ENCODE measurements around the gene HIVEP3. TPM values are rescaled to one million over a fixed set of nuclear protein-coding genes. Genes with fewer than 3 reads are reported as not detected.
A peak's percentile ranks its signal among the peaks of the same experiment; 100 is the strongest.

Gene HIVEP3
- polyA plus RNA-seq, 1 of the 3 experiments (the other 2 are of a cell fraction) = 6.4 TPM

- H3K36me3 ChIP-seq (replicated peaks in 1 of 2; ENCODE audit: control insufficient read depth in 1 of 2, insufficient read depth in 2 of 2, low read length in 1 of 2) = no peaks in the 10 kb centered on the region
- H3K79me2 ChIP-seq (ENCODE audit: insufficient read depth) = 0 out of 2 replicates have a peak, but pooled peaks cover 2% of the 10 kb centered on the region
- WGBS (ENCODE audit: low lambda C conversion rate) = 93% methylated on average over 6 of the region's 9 CpGs
- peaks cover 63 to 66% of the 10 kb centered on the region in 2 experiments for H3K4me1 ChIP-seq (ENCODE audit: control insufficient read depth in 1 of 2, insufficient read depth in 2 of 2, low read depth in 1 of 2, low read length in 1 of 2)
- H4K20me1 ChIP-seq (ENCODE audit: insufficient read depth) = no peaks in the 10 kb centered on the region
- ChIA-PET CTCF (interaction anchor here (0.8 to 11.2 kb wide), 17 partner anchors 9 to 187 kb away, joined by 3 to 93 read pairs (median 4); partner anchors contain the start of gene FOXO6), POLR2A (interaction anchor here (0.6 kb wide), 1 partner anchor 23 kb away, joined by 3 read pairs; no protein-coding TSS in a partner anchor)
- no peaks in the 10 kb centered on the region for H3K9me3 ChIP-seq
- peaks cover 20% of the 10 kb centered on the region for H3F3A ChIP-seq (replicated peaks; ENCODE audit: insufficient read depth)
- no peaks in the 10 kb centered on the region for H3K27me3 ChIP-seq (ENCODE audit: insufficient read depth)
- no peak overlapping the region; a peak in 1 of 4 replicates for H3K27ac ChIP-seq (ENCODE audit: low read depth in 2 of 2, low read length in 1 of 2)
- DNase-seq = no peak
- H3K4me3 ChIP-seq (ENCODE audit: low read depth in 2 of 2, low read length in 1 of 2) = no peak overlapping the region
- H3K4me2 ChIP-seq = peak overlapping the region; percentile 55; the same call in 1 of the 2 replicates
- no peak overlapping the region for H3K9ac ChIP-seq
- H2AFZ ChIP-seq (ENCODE audit: low read depth) = no peak overlapping the region
- no peak for TF ChIP-seq POLR2AphosphoS5 (IDR thresholded peaks at IDR 0.05; ENCODE audit: low read depth, low read length)
- no peak for TF ChIP-seq FOSL2 (IDR thresholded peaks at IDR 0.05; ENCODE audit: borderline replicate concordance, low read depth)
- TF ChIP-seq RXRA (IDR thresholded peaks at IDR 0.05; ENCODE audit: borderline replicate concordance, low read depth) = no peak
- TF ChIP-seq RAD21 (IDR thresholded peaks at IDR 0.05; ENCODE audit: low read length) = no peak
- TF ChIP-seq CHD2 (IDR thresholded peaks at IDR 0.05; ENCODE audit: low read length, partially characterized antibody) = no peak
- no peak for TF ChIP-seq RFX5 (IDR thresholded peaks at IDR 0.05; ENCODE audit: low read length)
- no peak for TF ChIP-seq NRF1 (IDR thresholded peaks at IDR 0.05; ENCODE audit: low read depth, low read length)
- TF ChIP-seq GATA2 (CRISPR knock-in tag; IDR thresholded peaks at IDR 0.05) = no peak
- no peak for TF ChIP-seq TEAD4 (IDR thresholded peaks at IDR 0.05; ENCODE audit: borderline replicate concordance, insufficient read depth)
- TF ChIP-seq FOXM1 (IDR thresholded peaks at IDR 0.05; ENCODE audit: low read depth) = no peak
- H3K9me2 ChIP-seq = no peaks in the 10 kb centered on the region
Measured at GRCh38 chr1:41483960-41484401, 434.7 kb downstream of the HIVEP3 start.

GRCh38 chr1:41483001-41483850, 435.5 kb downstream of the HIVEP3 start:
- no peaks in the 10 kb centered on the region for H3K9me3 ChIP-seq
- H3K4me2 ChIP-seq = peak overlapping the region; percentile 55; the same call in 1 of the 2 replicates
- H2AFZ ChIP-seq (ENCODE audit: low read depth) = no peak overlapping the region
- no peak overlapping the region for H3K4me3 ChIP-seq (ENCODE audit: low read depth in 2 of 2, low read length in 1 of 2)
- H4K20me1 ChIP-seq (ENCODE audit: insufficient read depth) = no peaks in the 10 kb centered on the region
- peaks cover 20% of the 10 kb centered on the region for H3F3A ChIP-seq (replicated peaks; ENCODE audit: insufficient read depth)
- peak overlapping the region; percentile 45 to 87; a peak in 3 of 4 replicates for H3K27ac ChIP-seq (ENCODE audit: low read depth in 2 of 2, low read length in 1 of 2)
- peak; percentile 73 for DNase-seq
- H3K9ac ChIP-seq = no peak overlapping the region
- H3K36me3 ChIP-seq (replicated peaks in 1 of 2; ENCODE audit: control insufficient read depth in 1 of 2, insufficient read depth in 2 of 2, low read length in 1 of 2) = no peaks in the 10 kb centered on the region
- ChIA-PET CTCF (interaction anchor here (0.8 to 11.2 kb wide), 19 partner anchors 8 to 186 kb away, joined by 3 to 93 read pairs (median 6); no protein-coding TSS in a partner anchor), POLR2A (interaction anchor here (0.8 kb wide), 1 partner anchor 27 kb away, joined by 3 read pairs; no protein-coding TSS in a partner anchor)
- 74% methylated on average over 18 of the region's 21 CpGs for WGBS (ENCODE audit: low lambda C conversion rate)
- no peaks in the 10 kb centered on the region for H3K27me3 ChIP-seq (ENCODE audit: insufficient read depth)
- TF ChIP-seq RCOR1 (IDR thresholded peaks at IDR 0.05; ENCODE audit: low read length) = no peak
- TF ChIP-seq SMC3 (IDR thresholded peaks at IDR 0.05; ENCODE audit: low read depth, low read length) = no peak
- no peak for TF ChIP-seq CHD2 (IDR thresholded peaks at IDR 0.05; ENCODE audit: low read length, partially characterized antibody)
- TF ChIP-seq RAD21 (IDR thresholded peaks at IDR 0.05; ENCODE audit: low read length) = 0 out of 2 replicates have a peak, but pooled peaks have one; percentile 6
- TF ChIP-seq EP300 (IDR thresholded peaks at IDR 0.05; ENCODE audit: borderline replicate concordance in 1 of 2, low read depth in 1 of 2, low read length in 1 of 2) = 0 out of 4 replicates have a peak, but pooled peaks of 1 of the 2 experiments have one; percentile 16
- TF ChIP-seq GATA2 (CRISPR knock-in tag; IDR thresholded peaks at IDR 0.05) = peak; percentile 57
- TF ChIP-seq EZH2phosphoT487 (IDR thresholded peaks at IDR 0.05; ENCODE audit: borderline replicate concordance, low read depth) = no peak
- TF ChIP-seq RXRA (IDR thresholded peaks at IDR 0.05; ENCODE audit: borderline replicate concordance, low read depth) = no peak
- TF ChIP-seq YY1 (IDR thresholded peaks at IDR 0.05; ENCODE audit: low read depth) = no peak
- TF ChIP-seq MAX (IDR thresholded peaks at IDR 0.05; ENCODE audit: low read depth) = no peak
- no peak for TF ChIP-seq FOSL2 (IDR thresholded peaks at IDR 0.05; ENCODE audit: borderline replicate concordance, low read depth)
- H3K9me2 ChIP-seq = no peaks in the 10 kb centered on the region
- H3K79me2 ChIP-seq (ENCODE audit: insufficient read depth) = 0 out of 2 replicates have a peak, but pooled peaks cover 2% of the 10 kb centered on the region
- peaks cover 63 to 68% of the 10 kb centered on the region in 2 experiments for H3K4me1 ChIP-seq (ENCODE audit: control insufficient read depth in 1 of 2, insufficient read depth in 2 of 2, low read depth in 1 of 2, low read length in 1 of 2)
